HG02885 (cell line): Measurements from ENCODE around the gene ALG3.

Source experiments
- ATAC-seq: cut with Tn5 transposase; IDR thresholded peaks from one replicate; pipeline ENCODE4 v1.9.1; 2021; ENCODE audit warnings: mild to moderate bottlenecking; ENCODE audit not compliant: unreplicated experiment, poor library complexity

The ALG3 gene

DNA sequence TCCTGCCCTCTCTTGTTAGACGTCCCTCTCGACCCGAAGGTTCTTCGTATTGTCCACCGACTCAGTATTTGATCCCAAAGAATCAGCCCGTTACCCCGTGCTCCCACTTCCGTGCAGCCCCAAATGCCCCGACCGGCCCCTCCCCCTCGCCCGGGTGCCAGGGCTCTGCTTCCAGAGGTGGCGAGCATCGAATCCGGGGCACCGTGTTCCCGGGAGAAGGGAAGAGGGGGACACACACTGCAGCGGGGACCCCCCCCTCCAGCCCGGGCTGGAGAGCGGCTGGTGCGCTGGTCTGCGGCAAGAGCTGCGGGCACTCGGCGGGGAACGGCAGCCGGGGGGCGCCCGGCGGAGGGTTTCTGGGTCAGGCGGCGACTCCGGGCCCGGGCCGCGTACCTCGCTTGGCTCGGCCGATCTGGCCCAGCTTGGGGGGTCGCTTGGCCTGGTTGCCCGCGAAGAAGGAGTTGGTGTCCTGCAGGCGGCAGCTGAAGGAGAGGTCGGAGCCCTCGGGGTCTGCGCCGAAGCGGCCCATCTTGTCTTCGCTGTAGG, 12.0 kb upstream of the ALG3 start:
- ATAC-seq: no peak

DNA sequence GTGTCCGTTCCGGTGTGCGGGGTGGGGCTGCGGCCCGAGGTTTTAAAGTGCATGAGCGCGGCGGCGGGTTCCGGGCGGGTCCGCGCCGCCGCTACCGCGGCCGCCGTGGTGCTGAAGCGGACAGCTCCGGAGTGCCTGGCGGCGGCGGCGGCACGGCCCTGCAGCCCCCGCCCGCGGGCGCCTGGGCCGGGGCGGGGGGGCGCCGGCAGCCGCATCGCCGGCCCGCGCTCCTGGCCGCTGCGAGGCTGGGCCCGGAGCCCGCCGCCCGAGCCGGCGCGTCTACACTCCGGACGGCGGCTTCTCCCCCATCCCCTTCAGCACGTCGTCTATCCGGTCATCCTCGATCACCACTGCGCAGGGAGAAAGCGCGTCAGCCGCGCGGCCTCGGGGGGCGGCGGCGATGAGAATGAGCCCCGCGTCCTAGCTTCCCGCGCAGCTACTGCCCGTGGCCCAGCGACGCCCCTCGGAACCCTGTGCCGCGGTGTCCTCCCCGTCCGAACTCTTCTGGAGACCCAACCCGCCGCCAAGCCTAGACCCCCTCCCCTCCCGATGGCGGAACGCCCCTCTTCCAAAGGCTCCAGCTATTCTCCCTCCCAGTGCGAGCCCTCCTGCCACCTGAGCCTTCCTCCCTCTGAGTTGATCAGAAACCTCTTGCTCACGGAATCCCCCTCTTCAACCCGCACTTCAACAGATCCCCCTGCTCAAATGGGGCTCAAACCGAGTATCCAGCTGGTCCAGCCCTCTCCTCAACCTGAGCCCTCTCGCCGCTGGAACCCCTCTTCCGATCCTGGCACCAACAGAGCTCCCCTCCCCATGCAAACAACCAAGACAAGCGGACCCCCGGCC, 11.3 kb upstream of the ALG3 start:
- no peak for ATAC-seq

DNA sequence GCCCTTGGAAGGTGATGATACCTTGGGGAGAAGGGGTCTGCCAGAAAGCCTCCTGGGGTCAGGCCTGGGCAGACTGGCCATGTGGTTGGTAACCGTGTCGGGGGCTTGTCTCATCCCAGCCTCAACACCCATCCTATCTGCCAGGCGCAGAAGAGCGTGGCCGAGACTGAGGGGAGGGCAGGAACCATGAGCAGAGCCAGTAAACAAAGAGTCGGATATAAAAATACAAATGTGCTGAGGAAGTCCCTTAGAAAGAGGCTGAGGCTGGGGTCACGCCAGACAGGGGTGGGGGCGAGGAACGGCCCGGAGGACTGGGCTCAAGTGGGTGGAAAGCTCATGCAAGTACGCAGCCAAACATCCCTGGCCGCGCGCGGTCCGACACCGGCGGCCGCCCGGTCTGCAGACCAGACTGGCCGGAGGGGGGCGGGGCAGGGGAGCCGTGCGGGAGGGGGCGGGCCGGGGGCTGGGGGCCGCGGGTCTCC, 10.7 kb upstream of the ALG3 start:
- no peak for ATAC-seq

GRCh38 chr3:184258926-184259325, 10.2 kb upstream of the ALG3 start:
- ATAC-seq: no peak

- ATAC-seq: no peak
Measured at GRCh38 chr3:184257083-184257915, 8.5 kb upstream of the ALG3 start.

GRCh38 chr3:184255291-184256039, 6.7 kb upstream of the ALG3 start:
- ATAC-seq: no peak

DNA sequence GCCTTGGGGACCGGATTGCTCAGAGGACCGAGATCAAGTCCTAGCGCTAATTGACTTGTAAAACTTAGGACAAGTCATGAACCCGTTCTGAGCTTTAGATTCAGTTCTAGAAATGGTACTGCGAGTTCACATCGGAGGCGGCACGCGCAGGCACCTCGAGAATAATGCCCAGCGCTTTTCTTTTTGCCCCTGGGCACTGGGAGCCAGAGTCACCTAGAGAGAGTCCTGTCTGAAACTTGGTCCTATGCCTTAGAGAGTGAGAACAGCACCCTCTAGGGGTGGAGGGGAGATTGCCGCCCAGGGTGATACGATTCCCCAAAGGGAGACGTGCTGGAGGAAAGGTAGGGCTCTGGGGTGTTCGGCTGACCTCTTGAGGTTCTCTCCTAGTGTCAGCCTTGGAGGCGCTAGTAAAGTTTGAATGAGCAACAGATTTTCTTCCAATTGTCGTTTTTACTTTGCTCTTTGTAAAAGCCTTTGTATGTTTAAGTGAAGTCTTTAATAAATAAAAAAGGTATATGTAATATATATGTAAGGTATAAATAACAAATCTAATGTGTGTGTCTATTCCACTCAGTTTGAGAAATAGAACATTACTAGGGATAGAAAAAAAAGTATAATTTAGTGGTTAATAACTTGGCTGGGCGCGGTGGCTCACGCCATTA, 1.5 kb upstream of the ALG3 start:
- ATAC-seq: peak; percentile 78

DNA sequence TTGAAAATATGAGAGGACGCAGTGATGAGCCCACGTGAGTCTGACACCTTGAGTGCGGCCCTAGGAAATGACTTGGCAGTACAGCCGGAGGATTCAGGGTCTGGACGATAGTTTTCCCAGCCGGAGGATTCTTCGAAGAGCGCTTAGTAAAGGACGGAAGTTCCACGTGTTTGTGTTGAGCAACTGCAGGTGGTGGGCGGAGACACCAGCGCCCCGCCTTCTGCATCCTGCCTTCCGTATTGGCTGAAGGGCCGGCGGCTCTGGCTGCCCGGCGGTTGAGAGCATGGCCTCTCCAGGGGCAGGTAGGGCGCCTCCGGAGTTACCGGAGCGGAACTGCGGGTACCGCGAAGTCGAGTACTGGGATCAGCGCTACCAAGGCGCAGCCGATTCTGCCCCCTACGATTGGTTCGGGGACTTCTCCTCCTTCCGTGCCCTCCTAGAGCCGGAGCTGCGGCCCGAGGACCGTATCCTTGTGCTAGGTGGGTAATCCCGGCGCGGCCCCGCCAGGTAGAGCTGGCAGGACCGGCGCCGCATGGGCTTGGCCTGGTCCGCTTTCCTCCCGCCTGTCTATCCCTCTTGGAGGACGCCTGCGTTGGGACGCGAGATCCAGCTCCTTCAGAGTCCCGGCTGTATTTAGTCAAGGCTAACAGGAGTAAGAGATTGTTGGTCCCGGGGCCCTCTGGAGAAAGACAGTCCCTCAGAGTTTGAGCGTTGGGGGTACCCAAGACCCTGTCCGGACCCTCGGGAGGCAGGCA, 827 bp upstream of the ALG3 start, which contains the start of gene EEF1AKMT4:
Gene EEF1AKMT4, plus strand, starts transcription at position 261 of the 755 bp plus-strand sequence. Its CDS starts 23 bp downstream, at position 284.
- peak; percentile 86 for ATAC-seq

DNA sequence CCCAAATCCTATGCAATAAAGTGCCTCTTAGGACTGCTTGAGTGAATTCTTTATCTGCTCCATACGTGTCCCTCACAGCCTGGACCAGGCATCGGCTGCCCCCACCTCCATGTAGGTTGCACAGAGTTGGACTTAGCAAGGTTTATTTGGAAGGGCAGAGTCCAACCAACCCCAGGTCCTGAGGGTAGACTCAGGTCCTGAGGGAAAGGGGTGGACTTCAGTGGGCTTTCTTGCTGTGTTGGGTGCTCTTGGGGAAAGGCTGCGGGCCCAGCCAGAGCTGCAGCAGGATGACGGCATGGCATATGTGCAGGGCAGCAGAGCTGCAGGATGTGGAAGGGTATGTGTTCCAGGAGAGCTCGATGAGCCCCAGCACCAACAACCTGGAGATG, 6.5 kb downstream of the ALG3 start:
- no peak for ATAC-seq

DNA sequence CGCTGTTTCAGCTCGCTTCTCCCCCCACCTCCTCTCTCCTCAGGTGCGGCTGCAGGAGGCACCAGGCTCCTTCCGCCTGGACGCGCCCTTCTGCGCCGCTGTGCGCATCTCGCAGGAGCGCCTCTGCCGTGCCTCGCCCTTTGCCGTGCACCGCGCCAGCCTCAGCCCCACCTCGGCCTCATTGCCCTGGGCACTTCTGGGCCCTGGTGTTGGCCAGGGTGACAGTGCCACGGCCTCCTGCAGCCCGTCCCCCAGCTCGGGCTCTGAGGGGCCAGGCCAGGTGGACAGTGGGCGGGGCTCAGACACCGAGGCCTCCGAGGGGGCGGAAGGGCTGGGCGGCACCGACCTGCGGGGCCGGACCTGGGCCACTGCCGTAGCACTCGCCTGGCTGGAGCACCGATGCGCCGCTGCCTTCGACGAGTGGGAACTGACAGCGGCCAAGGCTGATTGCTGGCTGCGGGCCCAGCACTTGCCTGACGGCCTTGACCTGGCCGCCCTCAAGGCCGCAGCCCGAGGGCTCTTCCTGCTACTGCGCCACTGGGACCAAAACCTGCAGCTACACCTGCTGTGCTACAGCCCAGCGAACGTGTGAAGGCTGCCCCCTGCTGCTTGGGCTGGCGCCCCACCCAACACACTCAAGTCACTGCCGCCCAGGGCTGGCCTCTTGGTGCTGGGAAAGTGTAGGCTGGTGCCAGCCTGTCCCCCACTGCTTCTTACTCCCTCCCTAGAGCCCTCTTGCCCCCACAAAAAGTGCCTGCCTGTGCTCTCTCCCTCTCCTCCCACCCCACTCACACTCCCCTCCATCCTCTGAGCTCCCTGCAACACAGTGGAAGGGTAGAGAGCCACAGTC, 7.1 kb downstream of the ALG3 start:
- no peak for ATAC-seq

GRCh38 chr3:184241141-184241446, 7.7 kb downstream of the ALG3 start:
- ATAC-seq: no peak

- ATAC-seq: no peak
Measured at GRCh38 chr3:184240384-184241140, 8.2 kb downstream of the ALG3 start.

- no peak for ATAC-seq
Measured at GRCh38 chr3:184239708-184240107, 9.1 kb downstream of the ALG3 start.

DNA sequence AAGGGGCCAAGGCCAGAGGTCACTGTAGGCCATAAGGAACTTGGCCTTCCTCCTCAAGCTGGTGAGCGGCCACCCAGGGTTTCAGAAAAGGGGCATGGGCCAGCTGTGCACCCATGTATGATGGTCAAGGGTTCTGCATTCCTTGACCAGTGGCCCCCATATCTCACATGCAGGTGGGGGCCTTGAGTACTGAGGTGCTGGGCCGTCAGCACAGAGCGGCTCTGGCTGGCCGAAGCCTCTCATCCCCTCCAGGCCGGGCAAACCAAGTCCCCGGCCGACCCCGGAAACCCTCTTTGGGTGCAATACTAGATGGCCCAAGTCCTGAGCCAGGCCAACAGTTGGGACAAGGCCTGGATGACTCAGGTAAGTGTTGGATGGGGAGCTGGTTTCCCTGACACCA, 9.5 kb downstream of the ALG3 start:
- ATAC-seq: no peak

DNA sequence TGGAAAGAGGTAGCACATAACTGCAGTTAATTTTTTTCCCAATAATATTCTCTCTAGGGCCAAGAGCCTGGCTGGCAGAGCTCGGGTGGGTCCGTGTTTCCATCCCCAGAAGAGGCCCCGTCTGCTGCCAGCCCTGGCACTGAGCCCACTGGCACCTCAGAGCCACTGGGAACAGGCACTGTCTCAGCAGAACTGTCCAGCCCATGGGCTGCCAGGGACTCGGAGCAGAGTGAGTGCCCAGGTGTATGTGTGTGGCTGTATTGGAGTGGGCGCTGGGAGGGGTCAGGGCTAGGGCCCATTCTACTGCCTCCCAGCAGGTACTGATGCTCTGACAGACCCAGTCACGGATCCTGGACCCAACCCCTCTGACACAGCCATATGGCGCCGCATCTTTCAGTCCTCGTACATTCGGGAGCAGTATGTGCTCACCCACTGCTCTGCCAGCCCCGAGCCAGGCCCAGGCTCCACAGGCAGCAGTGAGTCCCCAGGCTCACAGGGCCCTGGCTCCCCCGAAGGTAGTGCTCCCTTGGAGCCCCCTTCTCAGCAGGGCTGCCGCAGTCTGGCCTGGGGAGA, 10.4 kb downstream of the ALG3 start:
- no peak for ATAC-seq

DNA sequence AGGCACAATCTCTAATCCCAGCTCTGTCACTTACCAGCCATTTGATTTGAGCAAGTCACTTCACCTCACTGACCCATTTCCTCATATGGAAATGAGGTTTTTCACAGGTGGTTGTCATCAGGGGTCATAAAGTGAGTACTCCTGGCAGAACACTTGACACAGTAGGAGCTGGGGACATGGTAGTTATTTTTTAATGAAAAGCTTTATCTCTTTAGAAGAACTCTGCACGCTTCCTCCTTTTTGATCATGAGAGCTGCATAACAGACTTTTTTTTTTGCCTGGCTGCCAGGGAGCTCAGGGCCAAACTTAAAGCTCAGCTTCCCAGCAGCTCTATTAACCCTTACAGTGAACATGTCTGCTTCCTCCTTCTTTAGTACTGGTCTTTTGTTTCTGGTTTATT, 11.0 kb downstream of the ALG3 start:
- no peak for ATAC-seq

DNA sequence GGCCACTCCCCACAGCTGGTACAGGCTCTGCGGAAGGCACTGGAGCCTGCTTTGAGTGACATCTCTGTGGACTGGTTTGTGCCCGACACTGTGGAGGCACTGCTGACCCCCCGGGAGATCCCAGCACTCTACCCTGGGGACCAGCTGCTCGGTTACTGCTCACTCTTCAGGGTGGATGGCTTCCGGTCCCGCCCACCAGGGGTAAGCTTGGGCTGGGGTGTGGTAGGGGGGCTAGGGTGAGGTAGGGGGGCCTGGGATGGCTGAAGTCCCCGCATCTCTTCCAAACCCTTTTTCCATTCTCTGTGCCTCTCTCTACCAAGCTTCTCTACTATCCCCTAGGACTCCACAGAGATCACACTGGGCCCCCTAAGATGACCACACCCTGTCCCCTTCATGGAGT, 11.6 kb downstream of the ALG3 start:
- ATAC-seq: no peak
